ENCODE data around the gene MRLN. TPM values are rescaled to one million over a fixed set of nuclear protein-coding genes. Genes with fewer than 3 reads are reported as not detected.

The MRLN gene
- total RNA-seq, 1 donor from 2014 or later, result not detected

- no peaks in the 10 kb centered on the region for H3K4me1 Mint-ChIP-seq (ENCODE audit: unreplicated experiment)
- H3K9me3 Mint-ChIP-seq (ENCODE audit: unreplicated experiment), result peaks cover 26% of the 10 kb centered on the region
- peaks cover 7% of the 10 kb centered on the region for H3K27me3 Mint-ChIP-seq (ENCODE audit: unreplicated experiment)
- TF ChIP-seq CTCF (IDR thresholded peaks at IDR 0.05; ENCODE audit: unreplicated experiment), result no peak
- H3K36me3 Mint-ChIP-seq (ENCODE audit: low read depth, unreplicated experiment), result peaks cover 35% of the 10 kb centered on the region
- H3K27ac Mint-ChIP-seq (ENCODE audit: unreplicated experiment), result no peak overlapping the region
- DNase-seq (ENCODE audit: low spot score), result no peak
- H3K4me3 Mint-ChIP-seq (ENCODE audit: unreplicated experiment), result no peak overlapping the region
Measured at GRCh38 chr10:59774451-59774850, 21.2 kb upstream of the MRLN start.

- H3K9me3 Mint-ChIP-seq (ENCODE audit: unreplicated experiment), result peaks cover 23% of the 10 kb centered on the region
- no peak overlapping the region for H3K4me3 Mint-ChIP-seq (ENCODE audit: unreplicated experiment)
- H3K36me3 Mint-ChIP-seq (ENCODE audit: low read depth, unreplicated experiment), result peaks cover 32% of the 10 kb centered on the region
- H3K27me3 Mint-ChIP-seq (ENCODE audit: unreplicated experiment), result peaks cover 7% of the 10 kb centered on the region
- H3K27ac Mint-ChIP-seq (ENCODE audit: unreplicated experiment), result no peak overlapping the region
- no peak for TF ChIP-seq CTCF (IDR thresholded peaks at IDR 0.05; ENCODE audit: unreplicated experiment)
- no peaks in the 10 kb centered on the region for H3K4me1 Mint-ChIP-seq (ENCODE audit: unreplicated experiment)
- DNase-seq (ENCODE audit: low spot score), result no peak
Measured at GRCh38 chr10:59773088-59773487, 19.8 kb upstream of the MRLN start.

DNA sequence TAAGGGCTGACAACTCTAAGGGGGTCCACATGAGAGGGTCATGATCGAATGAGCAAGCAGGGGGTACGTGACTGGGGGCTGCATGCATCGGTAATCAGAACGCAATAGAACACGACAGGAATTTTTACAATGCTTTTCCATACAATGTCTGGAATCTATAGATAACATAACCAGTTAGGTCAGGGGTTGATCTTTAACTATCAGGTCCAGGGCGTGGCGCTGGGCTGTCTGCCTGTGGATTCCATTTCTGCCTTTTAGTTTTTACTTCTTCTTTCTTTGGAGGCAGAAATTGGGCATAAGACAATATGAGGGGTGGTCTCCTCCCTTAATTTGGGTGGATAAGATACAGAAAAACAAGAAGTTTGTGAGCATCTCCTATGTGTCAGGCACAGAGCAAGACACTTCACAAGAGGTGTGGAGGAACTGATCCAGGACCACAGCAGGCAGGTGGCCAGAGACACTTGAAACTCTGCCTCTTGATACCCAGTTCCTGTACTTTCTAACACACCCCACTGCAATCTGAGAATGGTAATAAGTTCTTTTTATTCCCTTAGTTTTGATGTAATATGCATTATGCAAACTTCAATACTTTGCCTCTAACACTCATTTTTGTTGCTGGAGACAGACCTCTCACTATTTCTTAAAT is 18.0 kb upstream of the MRLN start:
- Mint-ChIP-seq H3K27me3 (ENCODE audit: unreplicated experiment) (peaks cover 4% of the 10 kb centered on the region), H3K4me1 (ENCODE audit: unreplicated experiment) (no peaks in the 10 kb centered on the region), H3K9me3 (ENCODE audit: unreplicated experiment) (peaks cover 17% of the 10 kb centered on the region), H3K36me3 (ENCODE audit: low read depth, unreplicated experiment) (peaks cover 26% of the 10 kb centered on the region), H3K27ac (ENCODE audit: unreplicated experiment) (no peak overlapping the region), H3K4me3 (ENCODE audit: unreplicated experiment) (no peak overlapping the region)
- DNase-seq (ENCODE audit: low spot score), result no peak
- no peak for TF ChIP-seq CTCF (IDR thresholded peaks at IDR 0.05; ENCODE audit: unreplicated experiment)

DNA sequence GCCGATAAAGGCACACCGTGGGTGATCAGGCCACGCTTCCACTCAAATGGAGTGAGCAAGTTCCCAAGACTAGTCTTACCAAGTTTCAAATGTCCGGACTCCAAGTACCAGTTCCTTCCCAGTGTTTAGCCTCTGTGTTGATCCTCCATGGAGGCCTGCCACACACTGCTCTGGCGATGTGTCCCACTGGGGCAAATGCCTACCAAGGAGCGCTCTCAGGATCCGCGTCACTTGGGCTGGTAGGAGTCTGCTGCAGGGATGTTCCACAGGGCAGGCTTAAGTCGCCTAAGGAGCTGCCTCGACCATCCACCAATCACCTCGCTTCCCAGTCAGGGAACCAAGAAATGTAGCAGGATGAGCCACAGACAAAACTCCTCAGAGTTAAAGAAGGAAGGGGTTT is 17.4 kb upstream of the MRLN start:
- DNase-seq (ENCODE audit: low spot score), result no peak
- H3K4me3 Mint-ChIP-seq (ENCODE audit: unreplicated experiment), result no peak overlapping the region

More for the DNA sequence above, 17.4 kb upstream of the MRLN start:
- Mint-ChIP-seq H3K9me3 (ENCODE audit: unreplicated experiment) (peaks cover 17% of the 10 kb centered on the region), H3K27ac (ENCODE audit: unreplicated experiment) (no peak overlapping the region), H3K27me3 (ENCODE audit: unreplicated experiment) (peaks cover 4% of the 10 kb centered on the region), H3K36me3 (ENCODE audit: low read depth, unreplicated experiment) (peaks cover 25% of the 10 kb centered on the region), H3K4me1 (ENCODE audit: unreplicated experiment) (no peaks in the 10 kb centered on the region)
- TF ChIP-seq CTCF (IDR thresholded peaks at IDR 0.05; ENCODE audit: unreplicated experiment), result no peak
